ENCODE data around the gene AGAP1.

DNA sequence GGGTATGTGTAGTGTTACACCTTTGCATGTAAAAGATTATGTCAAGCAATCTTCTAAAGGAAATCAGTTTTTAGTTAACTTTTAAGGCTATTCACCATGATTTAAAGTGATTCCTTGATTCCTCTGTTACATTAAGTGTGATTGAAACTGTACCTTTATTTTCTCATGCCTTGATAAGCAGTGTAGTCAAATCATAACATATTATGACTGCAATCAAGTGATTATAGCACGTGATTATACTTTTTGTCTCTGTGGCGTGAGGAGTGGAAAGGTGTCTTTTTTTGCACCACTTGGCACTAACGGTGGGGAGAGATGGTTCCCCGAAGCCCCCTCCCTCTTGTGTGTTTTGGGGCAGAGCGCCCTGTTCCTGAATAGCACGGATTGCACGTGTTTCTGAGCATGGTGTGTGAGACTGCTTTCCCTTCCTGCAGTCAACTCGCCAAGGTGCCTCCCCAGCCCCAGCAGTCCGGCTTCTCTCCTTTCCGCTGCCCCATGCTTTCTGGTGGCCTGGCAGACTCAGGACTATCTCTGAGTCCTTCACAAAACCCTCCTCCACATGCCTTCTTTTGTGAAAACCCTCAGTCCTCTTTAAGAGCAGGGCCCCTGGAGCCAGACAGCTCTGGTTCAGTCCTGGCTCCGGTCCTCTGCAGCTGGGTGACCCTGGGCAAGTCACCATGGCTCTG is 68.4 kb downstream of the AGAP1 start:
- no peak for TF ChIP-seq POLR2A (IDR thresholded peaks at IDR 0.05)
- TF ChIP-seq, protein P1, sequence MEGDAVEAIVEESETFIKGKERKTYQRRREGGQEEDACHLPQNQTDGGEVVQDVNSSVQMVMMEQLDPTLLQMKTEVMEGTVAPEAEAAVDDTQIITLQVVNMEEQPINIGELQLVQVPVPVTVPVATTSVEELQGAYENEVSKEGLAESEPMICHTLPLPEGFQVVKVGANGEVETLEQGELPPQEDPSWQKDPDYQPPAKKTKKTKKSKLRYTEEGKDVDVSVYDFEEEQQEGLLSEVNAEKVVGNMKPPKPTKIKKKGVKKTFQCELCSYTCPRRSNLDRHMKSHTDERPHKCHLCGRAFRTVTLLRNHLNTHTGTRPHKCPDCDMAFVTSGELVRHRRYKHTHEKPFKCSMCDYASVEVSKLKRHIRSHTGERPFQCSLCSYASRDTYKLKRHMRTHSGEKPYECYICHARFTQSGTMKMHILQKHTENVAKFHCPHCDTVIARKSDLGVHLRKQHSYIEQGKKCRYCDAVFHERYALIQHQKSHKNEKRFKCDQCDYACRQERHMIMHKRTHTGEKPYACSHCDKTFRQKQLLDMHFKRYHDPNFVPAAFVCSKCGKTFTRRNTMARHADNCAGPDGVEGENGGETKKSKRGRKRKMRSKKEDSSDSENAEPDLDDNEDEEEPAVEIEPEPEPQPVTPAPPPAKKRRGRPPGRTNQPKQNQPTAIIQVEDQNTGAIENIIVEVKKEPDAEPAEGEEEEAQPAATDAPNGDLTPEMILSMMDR (IDR thresholded peaks at IDR 0.05): no peak

All from heart left ventricle (tissue), 13 donors.